ENCODE data around the gene ZFP91.

DNA sequence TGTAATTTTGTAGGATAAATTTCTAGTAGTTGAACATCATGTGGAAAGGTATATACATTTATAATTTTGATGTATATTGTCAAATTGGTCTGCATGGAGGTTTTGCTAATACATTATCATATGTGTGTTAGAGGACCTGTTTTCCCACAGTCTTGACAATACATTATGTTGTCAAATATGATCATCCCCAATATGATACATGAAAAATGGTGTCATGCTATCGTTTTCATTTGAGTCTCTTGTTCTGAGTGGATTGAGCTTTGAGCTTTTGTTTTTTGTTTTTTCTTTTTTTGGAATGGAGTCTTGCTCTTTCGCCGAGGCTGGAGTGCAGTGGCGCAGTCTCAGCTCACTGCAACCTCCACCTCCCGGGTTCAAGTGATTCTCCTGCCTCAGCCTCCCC lies 29.5 kb downstream of the ZFP91 start:
- TF ChIP-seq GATA3 (IDR thresholded peaks at IDR 0.05; ENCODE audit: low read depth, low read length) (no peak), GATA2 (IDR thresholded peaks at IDR 0.05; ENCODE audit: low read depth, low read length) (no peak)
